Stromal cell of bone marrow (primary cell): ENCODE results near the gene DYNC1LI1.
"Not testable (repeated sequence)": the region's sequence is repeated elsewhere in the genome, so short reads cannot be mapped to it uniquely, and the experiment has no call there.

Experiments
- DNase-seq: peaks from one replicate; pipeline ENCODE4 v3.0.0-alpha.2; 2012; ENCODE audit warnings: low read depth

The DYNC1LI1 gene

GRCh38 chr3:32583708-32584107 is 13.1 kb upstream of the DYNC1LI1 start:
- no peak for DNase-seq

GRCh38 chr3:32578669-32579068 is 8.0 kb upstream of the DYNC1LI1 start:
- DNase-seq = not testable (repeated sequence)

GRCh38 chr3:32577581-32578556 is 7.2 kb upstream of the DYNC1LI1 start:
- no peak for DNase-seq

- no peak for DNase-seq
These were observed 6.5 kb upstream of the DYNC1LI1 start for GRCh38 chr3:32577174-32577573.

GRCh38 chr3:32575451-32576113 is 4.9 kb upstream of the DYNC1LI1 start:
- no peak for DNase-seq

- DNase-seq = no peak
These were observed 481 bp upstream of the DYNC1LI1 start for GRCh38 chr3:32571192-32571485.

GRCh38 chr3:32569540-32570420 is 878 bp downstream of the DYNC1LI1 start:
- DNase-seq = no peak

GRCh38 chr3:32568953-32569352 is 1.7 kb downstream of the DYNC1LI1 start:
- no peak for DNase-seq

- DNase-seq = no peak
These were observed 6.5 kb downstream of the DYNC1LI1 start for GRCh38 chr3:32564195-32564594.

GRCh38 chr3:32562640-32563039 is 8.0 kb downstream of the DYNC1LI1 start:
- no peak for DNase-seq

GRCh38 chr3:32557640-32558352 is 12.9 kb downstream of the DYNC1LI1 start:
- DNase-seq = no peak

GRCh38 chr3:32556332-32556731 is 14.3 kb downstream of the DYNC1LI1 start:
- no peak for DNase-seq

- DNase-seq = no peak
These were observed 16.7 kb downstream of the DYNC1LI1 start for GRCh38 chr3:32553973-32554372.

- DNase-seq = no peak
These were observed 17.2 kb downstream of the DYNC1LI1 start for GRCh38 chr3:32553459-32553858.

- DNase-seq = no peak
These were observed 18.6 kb downstream of the DYNC1LI1 start for GRCh38 chr3:32552013-32552412.

- no peak for DNase-seq
These were observed 19.2 kb downstream of the DYNC1LI1 start for GRCh38 chr3:32551496-32551895.

GRCh38 chr3:32551087-32551486 is 19.6 kb downstream of the DYNC1LI1 start:
- no peak for DNase-seq

- no peak for DNase-seq
These were observed 25.4 kb downstream of the DYNC1LI1 start for GRCh38 chr3:32545305-32545704.

- DNase-seq = no peak
These were observed 25.8 kb downstream of the DYNC1LI1 start for GRCh38 chr3:32544894-32545293.

GRCh38 chr3:32542807-32543206 is 27.9 kb downstream of the DYNC1LI1 start:
- no peak for DNase-seq

GRCh38 chr3:32540899-32541298 is 29.8 kb downstream of the DYNC1LI1 start:
- no peak for DNase-seq

- DNase-seq = no peak
These were observed 38.2 kb downstream of the DYNC1LI1 start for GRCh38 chr3:32532434-32532833.
